ENCODE data around the gene DYRK1A.

The DYRK1A gene

GRCh38 chr21:37370152-37371040 is 3.8 kb downstream of the DYRK1A start:
- no peak for TF ChIP-seq CTCF (IDR thresholded peaks at IDR 0.05; ENCODE audit: low read depth, low read length)
- Histone ChIP-seq H3K9me3 (ENCODE audit: severe bottlenecking) (no peaks in the 10 kb centered on the region), H3K27me3 (ENCODE audit: insufficient read depth, low read depth, severe bottlenecking) (no peaks in the 10 kb centered on the region), H3K4me3 (ENCODE audit: low read depth, low read length) (no peak overlapping the region), H3K27ac (no peak overlapping the region), H3K36me3 (peaks cover 4% of the 10 kb centered on the region; the same call in 1 of the 2 replicates)
- no peak for DNase-seq

- DNase-seq: no peak
- no peak overlapping the region for H3K27ac ChIP-seq
- H3K4me3 ChIP-seq (ENCODE audit: low read depth, low read length): no peak overlapping the region
- H3K27me3 ChIP-seq (ENCODE audit: insufficient read depth, low read depth, severe bottlenecking): no peaks in the 10 kb centered on the region
- TF ChIP-seq CTCF (IDR thresholded peaks at IDR 0.05; ENCODE audit: low read depth, low read length): no peak
- peaks cover 4% of the 10 kb centered on the region; the same call in 1 of the 2 replicates for H3K36me3 ChIP-seq
- H3K9me3 ChIP-seq (ENCODE audit: severe bottlenecking): no peaks in the 10 kb centered on the region
Measured at GRCh38 chr21:37371041-37371397, 4.4 kb downstream of the DYRK1A start.

GRCh38 chr21:37372127-37372731 is 5.7 kb downstream of the DYRK1A start:
- no peak for TF ChIP-seq CTCF (IDR thresholded peaks at IDR 0.05; ENCODE audit: low read depth, low read length)
- H3K4me3 ChIP-seq (ENCODE audit: low read depth, low read length): no peak overlapping the region
- no peak for DNase-seq
- H3K36me3 ChIP-seq: no peaks in the 10 kb centered on the region; the same call in 1 of the 2 replicates
- H3K27me3 ChIP-seq (ENCODE audit: insufficient read depth, low read depth, severe bottlenecking): no peaks in the 10 kb centered on the region
- no peaks in the 10 kb centered on the region for H3K9me3 ChIP-seq (ENCODE audit: severe bottlenecking)
- no peak overlapping the region for H3K27ac ChIP-seq

- no peak overlapping the region for H3K27ac ChIP-seq
- no peak overlapping the region for H3K4me3 ChIP-seq (ENCODE audit: low read depth, low read length)
- H3K36me3 ChIP-seq: no peaks in the 10 kb centered on the region; the same call in 1 of the 2 replicates
- H3K27me3 ChIP-seq (ENCODE audit: insufficient read depth, low read depth, severe bottlenecking): no peaks in the 10 kb centered on the region
- no peak for DNase-seq
- no peaks in the 10 kb centered on the region for H3K9me3 ChIP-seq (ENCODE audit: severe bottlenecking)
- TF ChIP-seq CTCF (IDR thresholded peaks at IDR 0.05; ENCODE audit: low read depth, low read length): no peak
Measured at GRCh38 chr21:37372951-37373350, 6.4 kb downstream of the DYRK1A start.

- H3K27ac ChIP-seq: no peak overlapping the region
- H3K9me3 ChIP-seq (ENCODE audit: severe bottlenecking): no peaks in the 10 kb centered on the region
Measured at GRCh38 chr21:37373539-37373938, 7.0 kb downstream of the DYRK1A start.

More at GRCh38 chr21:37373539-37373938, 7.0 kb downstream of the DYRK1A start:
- no peaks in the 10 kb centered on the region; the same call in 1 of the 2 replicates for H3K36me3 ChIP-seq
- TF ChIP-seq CTCF (IDR thresholded peaks at IDR 0.05; ENCODE audit: low read depth, low read length): no peak
- no peak for DNase-seq
- no peak overlapping the region for H3K4me3 ChIP-seq (ENCODE audit: low read depth, low read length)
- no peaks in the 10 kb centered on the region for H3K27me3 ChIP-seq (ENCODE audit: insufficient read depth, low read depth, severe bottlenecking)
